GM19438 (cell line): ENCODE results near the gene TRAK2.

ENCODE experiments used
- ATAC-seq: cut with Tn5 transposase; IDR thresholded peaks from one replicate; pipeline ENCODE4 v1.9.1; 2021; ENCODE audit warnings: low read depth; ENCODE audit not compliant: unreplicated experiment

Gene TRAK2

GRCh38 chr2:201366146-201366545 is 85.1 kb downstream of the TRAK2 start:
- no peak for ATAC-seq

GRCh38 chr2:201363857-201364560 is 87.2 kb downstream of the TRAK2 start:
- peak; percentile 83 for ATAC-seq

GRCh38 chr2:201362396-201362795 is 88.9 kb downstream of the TRAK2 start:
- ATAC-seq, result no peak

- ATAC-seq, result no peak
These were observed 90.1 kb downstream of the TRAK2 start for GRCh38 chr2:201361078-201361733.

- ATAC-seq, result no peak
These were observed 91.0 kb downstream of the TRAK2 start for GRCh38 chr2:201360256-201360655.

- ATAC-seq, result no peak
These were observed 92.6 kb downstream of the TRAK2 start for GRCh38 chr2:201358684-201359083.

- no peak for ATAC-seq
These were observed 94.0 kb downstream of the TRAK2 start, which contains the start of gene FLACC1 for GRCh38 chr2:201357221-201357620. FLACC1 (minus strand) TSS chr2:201357345; CDS start chr2:201351404, 5,941 bp downstream.

- ATAC-seq, result no peak
These were observed 98.1 kb downstream of the TRAK2 start for GRCh38 chr2:201353116-201353515.

- no peak for ATAC-seq
These were observed 100.4 kb downstream of the TRAK2 start for GRCh38 chr2:201350879-201351278.

GRCh38 chr2:201349601-201350000 is 101.7 kb downstream of the TRAK2 start:
- ATAC-seq, result no peak

GRCh38 chr2:201348758-201349157 is 102.5 kb downstream of the TRAK2 start:
- no peak for ATAC-seq

- no peak for ATAC-seq
These were observed 104.1 kb downstream of the TRAK2 start for GRCh38 chr2:201347138-201347537.

GRCh38 chr2:201345625-201346213 is 105.5 kb downstream of the TRAK2 start:
- no peak for ATAC-seq

- peak; percentile 86 for ATAC-seq
These were observed 106.4 kb downstream of the TRAK2 start for GRCh38 chr2:201344663-201345366.

- ATAC-seq, result no peak
These were observed 107.7 kb downstream of the TRAK2 start for GRCh38 chr2:201343559-201343958.

- ATAC-seq, result no peak
These were observed 108.3 kb downstream of the TRAK2 start for GRCh38 chr2:201342923-201343322.

GRCh38 chr2:201329409-201329808 is 121.8 kb downstream of the TRAK2 start:
- ATAC-seq, result no peak

- ATAC-seq, result no peak
These were observed 123.6 kb downstream of the TRAK2 start for GRCh38 chr2:201327678-201328077.
